Fibroblast of villous mesenchyme (primary cell): ENCODE measurements around the gene INPP4B. TPM values are rescaled to one million over a fixed set of nuclear protein-coding genes. Genes with fewer than 3 reads are reported as not detected.

ENCODE experiments used
- DNase-seq: peaks from one replicate; pipeline ENCODE4 v3.0.0-alpha.2; 2010; ENCODE audit warnings: low read depth
- H3K4me3 ChIP-seq: 2 replicates; pipeline ENCODE4 v1.5.1; 2011; ENCODE audit warnings: low read depth, mild to moderate bottlenecking, low read length
- total RNA-seq: library from RNA; depleted of rRNA; stranded (reverse); fragments of >200 nt; gene quantifications from 2 replicates; pipeline ENCODE4 v1.2.3, GENCODE V29; 2012
- TF ChIP-seq, protein P1 (sequence below): IDR thresholded peaks from 2 replicates; pipeline ENCODE4 v1.5.1; 2012; ENCODE audit warnings: low read depth, mild to moderate bottlenecking, low read length; ENCODE audit not compliant: insufficient read depth

The INPP4B gene
- 51.9 and 64.3 TPM in 2 replicates for total RNA-seq

DNA sequence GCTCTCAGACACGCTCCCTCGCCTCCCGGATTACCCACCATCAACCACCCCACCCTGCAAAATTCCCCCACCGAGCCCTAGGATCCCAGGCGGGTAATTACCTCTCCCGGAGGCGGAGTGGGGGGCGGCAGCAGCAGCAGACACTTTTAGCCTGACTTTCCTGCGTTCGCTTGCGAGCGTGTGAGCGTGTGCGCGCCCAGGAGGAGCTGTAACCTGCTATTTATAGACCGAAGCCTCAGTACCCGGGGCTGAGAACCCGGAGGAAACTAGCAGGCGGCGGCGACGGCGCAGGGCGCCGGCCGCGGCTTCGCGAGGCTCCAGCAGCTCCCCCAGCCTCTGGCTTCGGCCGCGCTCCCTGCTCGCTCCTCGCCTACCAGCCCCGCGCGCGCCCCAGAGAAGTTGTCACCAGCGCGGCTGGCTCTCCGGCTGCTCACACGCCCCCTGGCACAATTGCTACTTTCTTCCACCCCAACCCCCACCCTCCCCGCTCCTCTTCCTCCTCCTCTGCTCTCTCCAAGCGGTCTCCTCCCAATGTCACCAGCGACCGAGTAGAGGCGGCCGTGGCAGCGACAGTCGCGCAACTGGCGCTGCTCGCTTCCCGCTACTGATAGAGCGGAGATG is at the start of gene INPP4B:
Gene INPP4B (minus strand): TSS at position 194 of the 621 bp plus-strand sequence.
- peak within 1 kb of the TSS; percentile 62 for H3K4me3 ChIP-seq
- DNase-seq: peak; percentile 48
- TF ChIP-seq, protein P1, sequence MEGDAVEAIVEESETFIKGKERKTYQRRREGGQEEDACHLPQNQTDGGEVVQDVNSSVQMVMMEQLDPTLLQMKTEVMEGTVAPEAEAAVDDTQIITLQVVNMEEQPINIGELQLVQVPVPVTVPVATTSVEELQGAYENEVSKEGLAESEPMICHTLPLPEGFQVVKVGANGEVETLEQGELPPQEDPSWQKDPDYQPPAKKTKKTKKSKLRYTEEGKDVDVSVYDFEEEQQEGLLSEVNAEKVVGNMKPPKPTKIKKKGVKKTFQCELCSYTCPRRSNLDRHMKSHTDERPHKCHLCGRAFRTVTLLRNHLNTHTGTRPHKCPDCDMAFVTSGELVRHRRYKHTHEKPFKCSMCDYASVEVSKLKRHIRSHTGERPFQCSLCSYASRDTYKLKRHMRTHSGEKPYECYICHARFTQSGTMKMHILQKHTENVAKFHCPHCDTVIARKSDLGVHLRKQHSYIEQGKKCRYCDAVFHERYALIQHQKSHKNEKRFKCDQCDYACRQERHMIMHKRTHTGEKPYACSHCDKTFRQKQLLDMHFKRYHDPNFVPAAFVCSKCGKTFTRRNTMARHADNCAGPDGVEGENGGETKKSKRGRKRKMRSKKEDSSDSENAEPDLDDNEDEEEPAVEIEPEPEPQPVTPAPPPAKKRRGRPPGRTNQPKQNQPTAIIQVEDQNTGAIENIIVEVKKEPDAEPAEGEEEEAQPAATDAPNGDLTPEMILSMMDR: no peak

DNA sequence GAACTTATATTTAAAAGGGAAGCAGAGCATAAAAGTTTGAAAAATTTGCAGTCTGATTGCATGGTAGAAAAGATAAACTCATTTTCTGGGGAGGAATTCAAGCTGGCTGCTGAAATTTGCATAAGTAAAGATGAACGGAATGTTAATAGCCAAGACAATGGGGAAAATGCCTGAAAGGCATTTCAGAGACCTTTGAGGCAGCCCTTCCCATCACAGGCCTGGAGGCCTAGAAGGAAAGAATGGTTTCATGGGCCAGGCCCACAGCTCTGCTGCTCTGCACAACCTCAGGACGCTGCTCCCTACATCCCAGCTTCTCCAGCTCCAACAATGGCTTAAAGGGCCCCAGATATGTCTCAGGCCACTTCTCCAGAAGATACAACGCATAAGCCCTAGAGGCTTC is 46.9 kb upstream of the INPP4B start:
- no peak overlapping the region for H3K4me3 ChIP-seq
- TF ChIP-seq, protein P1: no peak
- no peak for DNase-seq

DNA sequence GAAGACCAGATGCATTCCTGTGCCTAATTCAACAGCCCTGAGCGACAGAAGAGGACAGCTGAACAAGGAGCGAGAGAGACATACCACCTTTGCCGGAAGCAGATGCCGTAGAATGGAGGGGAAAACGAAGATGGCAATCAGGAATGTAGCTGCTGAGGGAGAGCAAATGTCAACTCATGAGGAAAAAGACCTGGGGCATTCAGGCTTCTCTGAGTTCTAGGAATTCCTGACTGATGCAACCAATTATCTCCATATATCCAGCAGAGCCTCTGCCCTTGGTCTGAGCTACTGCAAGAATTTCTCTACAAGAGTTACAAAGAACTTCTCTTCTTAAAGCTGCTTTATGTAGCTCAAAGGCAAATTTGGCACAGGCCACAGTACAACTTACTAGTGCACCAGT is 40.5 kb upstream of the INPP4B start:
- TF ChIP-seq, protein P1: no peak
- H3K4me3 ChIP-seq: no peak overlapping the region
- DNase-seq: no peak

DNA sequence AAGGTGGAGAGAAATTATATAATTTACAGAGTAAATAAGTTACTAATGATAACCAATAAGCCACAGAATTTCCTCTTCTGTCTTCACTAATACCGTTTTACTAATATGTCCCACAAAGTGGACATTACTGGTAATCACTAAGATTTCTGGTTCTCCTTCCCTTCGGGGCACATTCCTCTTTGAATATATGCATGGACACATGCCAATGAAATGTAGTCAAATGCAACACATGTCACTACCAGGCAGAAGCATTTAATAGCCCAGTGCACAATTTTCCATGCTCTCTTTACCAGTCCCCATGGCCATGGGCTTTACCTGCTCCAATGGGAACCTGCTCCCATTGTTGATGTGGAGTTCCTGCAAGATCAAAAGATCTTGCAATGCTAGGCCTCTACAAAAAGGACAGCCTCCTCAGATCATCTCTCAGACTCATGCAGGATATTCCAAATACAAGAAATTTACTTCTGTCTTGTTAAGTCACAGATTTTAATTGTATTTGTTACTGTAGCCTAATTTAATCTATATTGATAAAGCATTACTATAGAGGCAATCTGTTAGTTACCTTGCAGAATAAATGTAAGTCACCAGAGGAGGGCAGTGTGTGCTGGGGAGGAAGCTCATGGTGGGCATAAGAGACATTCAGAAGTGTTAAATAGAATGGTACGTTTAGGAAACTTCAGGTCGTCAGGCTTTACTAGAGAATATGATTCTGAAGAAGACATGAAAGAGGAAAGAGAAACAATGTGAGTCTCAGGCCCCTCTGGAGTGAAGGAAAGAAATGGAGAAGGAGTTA is 37.1 kb upstream of the INPP4B start:
- DNase-seq: peak; percentile 13
- H3K4me3 ChIP-seq: no peak overlapping the region
- TF ChIP-seq, protein P1: peak; percentile 42

DNA sequence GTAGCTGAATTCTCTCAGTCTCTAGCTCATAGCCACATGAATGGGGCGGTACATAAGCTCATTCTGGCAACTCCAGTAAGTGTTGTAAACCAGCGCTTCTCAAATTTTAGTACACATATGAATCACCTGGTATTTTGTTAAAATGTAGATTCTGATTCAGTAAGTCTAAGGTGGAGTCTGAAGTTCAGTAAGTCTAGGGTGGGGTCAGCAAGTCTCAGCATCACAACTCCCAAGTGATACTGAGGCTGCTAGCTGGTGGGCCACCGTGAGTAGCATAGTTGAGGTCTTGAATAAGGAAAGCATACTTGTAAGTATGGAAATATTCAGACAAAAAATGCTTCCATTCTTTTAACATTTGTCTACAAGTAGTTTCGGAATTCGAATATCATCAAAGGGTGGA is 36.1 kb upstream of the INPP4B start:
- TF ChIP-seq, protein P1: no peak
- no peak overlapping the region for H3K4me3 ChIP-seq
- DNase-seq: no peak

DNA sequence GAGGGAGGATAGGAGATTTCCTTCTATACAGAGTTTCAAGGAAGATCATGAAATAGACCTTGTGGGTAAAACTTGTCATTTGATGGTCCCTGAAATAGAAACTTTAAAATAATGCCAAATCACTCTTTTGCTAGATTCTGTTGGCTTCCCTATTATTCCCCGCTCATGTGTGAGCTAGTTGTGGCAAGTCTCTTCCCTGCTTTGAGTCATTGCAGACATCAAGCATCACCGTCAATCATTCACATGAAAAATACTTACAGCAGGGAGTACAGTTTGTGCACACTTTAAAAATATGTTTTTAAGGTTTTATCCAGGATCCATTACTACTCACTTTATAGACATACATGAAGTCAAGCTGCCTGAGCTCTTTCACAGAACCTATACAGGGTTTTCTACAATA is 35.2 kb upstream of the INPP4B start:
- H3K4me3 ChIP-seq: no peak overlapping the region
- no peak for DNase-seq
- TF ChIP-seq, protein P1: no peak
